Measurements from ENCODE around the gene TENM4. TPM values are rescaled to one million over a fixed set of nuclear protein-coding genes. Genes with fewer than 3 reads are reported as not detected.

Gene TENM4
- polyA plus RNA-seq, 1 of the 3 experiments (the other 2 are of a cell fraction) = 16.7 TPM

GRCh38 chr11:79381036-79381435 is 59.8 kb downstream of the TENM4 start:
- Histone ChIP-seq H3K27me3 (ENCODE audit: insufficient read depth) (no peaks in the 10 kb centered on the region), H3K9ac (no peak overlapping the region)
- POLR2A ChIA-PET = interaction anchor here (0.6 kb wide), 1 partner anchor 422 kb away, joined by 3 read pairs; no protein-coding TSS in a partner anchor

More at GRCh38 chr11:79381036-79381435, 59.8 kb downstream of the TENM4 start:
- Histone ChIP-seq H3K27ac (ENCODE audit: low read depth in 2 of 2, low read length in 1 of 2) (no peak overlapping the region), H3K9me2 (no peaks in the 10 kb centered on the region), H2AFZ (ENCODE audit: low read depth) (no peak overlapping the region), H3K36me3 (replicated peaks in 1 of 2; ENCODE audit: control insufficient read depth in 1 of 2, insufficient read depth in 2 of 2, low read length in 1 of 2) (no peaks in the 10 kb centered on the region), H3K4me2 (no peak overlapping the region), H3F3A (replicated peaks; ENCODE audit: insufficient read depth) (peaks cover 3% of the 10 kb centered on the region), H3K4me1 (ENCODE audit: control insufficient read depth in 1 of 2, insufficient read depth in 2 of 2, low read depth in 1 of 2, low read length in 1 of 2) (peaks cover 6 to 16% of the 10 kb centered on the region in 2 experiments; a peak in 1 of 4 replicates), H3K4me3 (ENCODE audit: low read depth in 2 of 2, low read length in 1 of 2) (no peak overlapping the region), H3K9me3 (no peaks in the 10 kb centered on the region), H4K20me1 (ENCODE audit: insufficient read depth) (peaks cover 21% of the 10 kb centered on the region), H3K79me2 (ENCODE audit: insufficient read depth) (peaks cover 24% of the 10 kb centered on the region; the same call in 1 of the 2 replicates)
- 70% methylated on average over 3 of the region's 3 CpGs for WGBS (ENCODE audit: low lambda C conversion rate)
- DNase-seq = no peak
- TF ChIP-seq EP300 (IDR thresholded peaks at IDR 0.05; ENCODE audit: borderline replicate concordance in 1 of 2, low read depth in 1 of 2, low read length in 1 of 2) = no peak
- TF ChIP-seq USF1 (IDR thresholded peaks at IDR 0.05; ENCODE audit: borderline replicate concordance, low read depth) = no peak
- no peak for TF ChIP-seq MAX (IDR thresholded peaks at IDR 0.05; ENCODE audit: low read depth)
- no peak for TF ChIP-seq IRF3 (IDR thresholded peaks at IDR 0.05; ENCODE audit: low read depth, low read length)
- TF ChIP-seq CTCF (IDR thresholded peaks at IDR 0.05) = no peak
- TF ChIP-seq GATA2 (CRISPR knock-in tag; IDR thresholded peaks at IDR 0.05) = no peak
- no peak for TF ChIP-seq RCOR1 (IDR thresholded peaks at IDR 0.05; ENCODE audit: low read length)
- no peak for TF ChIP-seq MXI1 (IDR thresholded peaks at IDR 0.05; ENCODE audit: low read depth, low read length)
- TF ChIP-seq RAD21 (IDR thresholded peaks at IDR 0.05; ENCODE audit: low read length) = no peak
- no peak for TF ChIP-seq ELF1 (IDR thresholded peaks at IDR 0.05)
- no peak for TF ChIP-seq PBX3 (IDR thresholded peaks at IDR 0.05)
- CTCF ChIA-PET = interaction anchor here (0.7 kb wide), 1 partner anchor 27 kb away, joined by 3 read pairs; no protein-coding TSS in a partner anchor

Measured in SK-N-SH (cell line).